ENCODE results near the gene LAMTOR5.

LAMTOR5 gene

GRCh38 chr1:110390096-110390495, 17.4 kb downstream of the LAMTOR5 start:
- Histone ChIP-seq H3K27me3 (ENCODE audit: insufficient read depth, low read depth, severe bottlenecking) (no peaks in the 10 kb centered on the region), H3K9me3 (ENCODE audit: severe bottlenecking) (no peaks in the 10 kb centered on the region), H3K27ac (no peak overlapping the region), H3K36me3 (peaks cover under 1% of the 10 kb centered on the region; the same call in 1 of the 2 replicates), H3K4me3 (ENCODE audit: low read depth, low read length) (no peak overlapping the region)
- TF ChIP-seq CTCF (IDR thresholded peaks at IDR 0.05; ENCODE audit: low read depth, low read length) = no peak
- DNase-seq = peak; percentile 22

- Histone ChIP-seq H3K4me3 (ENCODE audit: low read depth, low read length) (no peak overlapping the region), H3K27me3 (ENCODE audit: insufficient read depth, low read depth, severe bottlenecking) (no peaks in the 10 kb centered on the region), H3K36me3 (peaks cover 9% of the 10 kb centered on the region), H3K9me3 (ENCODE audit: severe bottlenecking) (no peaks in the 10 kb centered on the region), H3K27ac (no peak overlapping the region)
- no peak for DNase-seq
- no peak for TF ChIP-seq CTCF (IDR thresholded peaks at IDR 0.05; ENCODE audit: low read depth, low read length)
These were observed 20.3 kb downstream of the LAMTOR5 start for GRCh38 chr1:110387048-110387754.

- no peaks in the 10 kb centered on the region for H3K9me3 ChIP-seq (ENCODE audit: severe bottlenecking)
- no peak overlapping the region for H3K27ac ChIP-seq
- TF ChIP-seq CTCF (IDR thresholded peaks at IDR 0.05; ENCODE audit: low read depth, low read length) = no peak
- DNase-seq = no peak
- H3K36me3 ChIP-seq = peaks cover 9% of the 10 kb centered on the region
- no peaks in the 10 kb centered on the region for H3K27me3 ChIP-seq (ENCODE audit: insufficient read depth, low read depth, severe bottlenecking)
- H3K4me3 ChIP-seq (ENCODE audit: low read depth, low read length) = no peak overlapping the region
These were observed 22.1 kb downstream of the LAMTOR5 start for GRCh38 chr1:110385369-110385768.

GRCh38 chr1:110384581-110385321, 22.7 kb downstream of the LAMTOR5 start:
- peaks cover 9% of the 10 kb centered on the region for H3K36me3 ChIP-seq
- H3K27ac ChIP-seq = no peak overlapping the region
- no peak for DNase-seq
- no peaks in the 10 kb centered on the region for H3K9me3 ChIP-seq (ENCODE audit: severe bottlenecking)
- no peaks in the 10 kb centered on the region for H3K27me3 ChIP-seq (ENCODE audit: insufficient read depth, low read depth, severe bottlenecking)
- no peak for TF ChIP-seq CTCF (IDR thresholded peaks at IDR 0.05; ENCODE audit: low read depth, low read length)
- H3K4me3 ChIP-seq (ENCODE audit: low read depth, low read length) = no peak overlapping the region

- no peak for DNase-seq
- Histone ChIP-seq H3K36me3 (peaks cover 14% of the 10 kb centered on the region), H3K4me3 (ENCODE audit: low read depth, low read length) (no peak overlapping the region), H3K27ac (no peak overlapping the region), H3K9me3 (ENCODE audit: severe bottlenecking) (no peaks in the 10 kb centered on the region), H3K27me3 (ENCODE audit: insufficient read depth, low read depth, severe bottlenecking) (no peaks in the 10 kb centered on the region)
- TF ChIP-seq CTCF (IDR thresholded peaks at IDR 0.05; ENCODE audit: low read depth, low read length) = no peak
These were observed 24.1 kb downstream of the LAMTOR5 start for GRCh38 chr1:110383251-110383990.

Data from WERI-Rb-1 (cell line).